GM13977 (cell line): ENCODE data around the gene CUL9.
A peak's percentile ranks its signal among the peaks of the same experiment; 100 is the strongest.

Source experiments
- DNase-seq: peaks from one replicate; pipeline ENCODE4 v3.0.0; 2012; ENCODE audit warnings: low spot score
- in situ Hi-C: fragments of 300-500 bp; cut with MboI; formaldehyde crosslinking; loops from one replicate; pipeline ENCODE4 v1.12.0; 2022; ENCODE audit warnings: low sequenced_read_pairs, low pct_unique_long_range_greater_than_20kb, mixed read lengths, inconsistent platforms; ENCODE audit not compliant: unreplicated experiment
- TF ChIP-seq, protein P1 (sequence below): IDR thresholded peaks from 2 replicates; pipeline ENCODE4 v1.5.1; 2012; ENCODE audit warnings: mild to moderate bottlenecking, control low read depth; ENCODE audit not compliant: insufficient read depth; ENCODE audit errors: extremely low read depth, missing control alignments

Gene CUL9

GRCh38 chr6:43243664-43244321 is 61.8 kb downstream of the CUL9 start:
- no peak for DNase-seq
- TF ChIP-seq, protein P1, sequence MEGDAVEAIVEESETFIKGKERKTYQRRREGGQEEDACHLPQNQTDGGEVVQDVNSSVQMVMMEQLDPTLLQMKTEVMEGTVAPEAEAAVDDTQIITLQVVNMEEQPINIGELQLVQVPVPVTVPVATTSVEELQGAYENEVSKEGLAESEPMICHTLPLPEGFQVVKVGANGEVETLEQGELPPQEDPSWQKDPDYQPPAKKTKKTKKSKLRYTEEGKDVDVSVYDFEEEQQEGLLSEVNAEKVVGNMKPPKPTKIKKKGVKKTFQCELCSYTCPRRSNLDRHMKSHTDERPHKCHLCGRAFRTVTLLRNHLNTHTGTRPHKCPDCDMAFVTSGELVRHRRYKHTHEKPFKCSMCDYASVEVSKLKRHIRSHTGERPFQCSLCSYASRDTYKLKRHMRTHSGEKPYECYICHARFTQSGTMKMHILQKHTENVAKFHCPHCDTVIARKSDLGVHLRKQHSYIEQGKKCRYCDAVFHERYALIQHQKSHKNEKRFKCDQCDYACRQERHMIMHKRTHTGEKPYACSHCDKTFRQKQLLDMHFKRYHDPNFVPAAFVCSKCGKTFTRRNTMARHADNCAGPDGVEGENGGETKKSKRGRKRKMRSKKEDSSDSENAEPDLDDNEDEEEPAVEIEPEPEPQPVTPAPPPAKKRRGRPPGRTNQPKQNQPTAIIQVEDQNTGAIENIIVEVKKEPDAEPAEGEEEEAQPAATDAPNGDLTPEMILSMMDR = no peak
- in situ Hi-C loops = no loop called here

GRCh38 chr6:43246301-43247113 is 64.5 kb downstream of the CUL9 start:
- TF ChIP-seq, protein P1 = no peak
- in situ Hi-C loops = no loop called here
- peak; percentile 63 for DNase-seq

- in situ Hi-C loops = no loop called here
- TF ChIP-seq, protein P1 = no peak
- peak; percentile 97 for DNase-seq
These were observed 65.4 kb downstream of the CUL9 start for GRCh38 chr6:43247114-43247999.

- in situ Hi-C loops = no loop called here
- DNase-seq = no peak
- TF ChIP-seq, protein P1 = no peak
These were observed 66.1 kb downstream of the CUL9 start for GRCh38 chr6:43248101-43248500.

GRCh38 chr6:43248791-43249190 is 66.8 kb downstream of the CUL9 start:
- DNase-seq = no peak
- TF ChIP-seq, protein P1 = no peak
- in situ Hi-C loops = no loop called here

GRCh38 chr6:43250992-43251373 is 69.0 kb downstream of the CUL9 start:
- no peak for DNase-seq
- TF ChIP-seq, protein P1 = no peak
- in situ Hi-C loops = loop anchor here (10.0 kb wide), 1 partner anchor 254 kb away; no protein-coding TSS in a partner anchor
